Measurements from ENCODE around the gene AHI1. TPM values are rescaled to one million over a fixed set of nuclear protein-coding genes. Genes with fewer than 3 reads are reported as not detected.

The AHI1 gene
- total and polyA plus RNA-seq, 3 donors from 2014 or later, result 33.9 to 93.1 (median 56.4) TPM

GRCh38 chr6:135393289-135393688 is 104.3 kb downstream of the AHI1 start:
- Histone ChIP-seq H3K27me3 (no peaks in the 10 kb centered on the region), H3K27ac (no peak overlapping the region), H3K4me1 (no peaks in the 10 kb centered on the region), H3K9me3 (no peaks in the 10 kb centered on the region), H3K4me3 (no peak overlapping the region), H3K36me3 (ENCODE audit: low read depth, missing control alignments) (no peaks in the 10 kb centered on the region)
- 52 to 64% methylated on average over 2 of the region's 2 CpGs for WGBS, 2 donors
- intact Hi-C loops (cut with DNase I; ENCODE audit: low total_unique reads), result no loop called here
- no peak for DNase-seq
- TF ChIP-seq CTCF (IDR thresholded peaks at IDR 0.05), result no peak
- no peak for TF ChIP-seq POLR2A (IDR thresholded peaks at IDR 0.05)

GRCh38 chr6:135390458-135390857 is 107.1 kb downstream of the AHI1 start:
- WGBS, 2 donors, result 96 to 97% methylated on average over 4 of the region's 4 CpGs
- H3K27me3 ChIP-seq, result no peaks in the 10 kb centered on the region
- intact Hi-C loops (cut with DNase I; ENCODE audit: low total_unique reads), result no loop called here
- H3K4me3 ChIP-seq, result no peak overlapping the region
- no peaks in the 10 kb centered on the region for H3K36me3 ChIP-seq (ENCODE audit: low read depth, missing control alignments)
- H3K27ac ChIP-seq, result no peak overlapping the region
- no peaks in the 10 kb centered on the region for H3K4me1 ChIP-seq
- TF ChIP-seq POLR2A (IDR thresholded peaks at IDR 0.05) (no peak), CTCF (IDR thresholded peaks at IDR 0.05) (no peak)
- no peaks in the 10 kb centered on the region for H3K9me3 ChIP-seq
- DNase-seq, result no peak

GRCh38 chr6:135385299-135385698 is 112.2 kb downstream of the AHI1 start:
- TF ChIP-seq POLR2A (IDR thresholded peaks at IDR 0.05), result no peak
- TF ChIP-seq CTCF (IDR thresholded peaks at IDR 0.05), result no peak
- intact Hi-C loops (cut with DNase I; ENCODE audit: low total_unique reads), result no loop called here
- H3K4me3 ChIP-seq, result no peak overlapping the region
- H3K36me3 ChIP-seq (ENCODE audit: low read depth, missing control alignments), result no peaks in the 10 kb centered on the region
- no peak overlapping the region for H3K27ac ChIP-seq
- WGBS, 2 donors, result 52 to 63% methylated on average over 2 of the region's 2 CpGs
- no peaks in the 10 kb centered on the region for H3K4me1 ChIP-seq
- no peaks in the 10 kb centered on the region for H3K9me3 ChIP-seq
- no peak for DNase-seq
- H3K27me3 ChIP-seq, result no peaks in the 10 kb centered on the region

- H3K4me1 ChIP-seq, result no peaks in the 10 kb centered on the region
- intact Hi-C loops (cut with DNase I; ENCODE audit: low total_unique reads), result no loop called here
- no peaks in the 10 kb centered on the region for H3K27me3 ChIP-seq
- no peaks in the 10 kb centered on the region for H3K9me3 ChIP-seq
- no peaks in the 10 kb centered on the region for H3K36me3 ChIP-seq (ENCODE audit: low read depth, missing control alignments)
- no peak for DNase-seq
- no peak overlapping the region for H3K27ac ChIP-seq
- H3K4me3 ChIP-seq, result no peak overlapping the region
- WGBS, 2 donors, result 85 to 90% methylated on average over 3 of the region's 3 CpGs
- no peak for TF ChIP-seq POLR2A (IDR thresholded peaks at IDR 0.05)
- TF ChIP-seq CTCF (IDR thresholded peaks at IDR 0.05), result no peak
These were observed 113.8 kb downstream of the AHI1 start for GRCh38 chr6:135383766-135384165.

GRCh38 chr6:135383301-135383700 is 114.2 kb downstream of the AHI1 start:
- Histone ChIP-seq H3K27me3 (no peaks in the 10 kb centered on the region), H3K4me1 (no peaks in the 10 kb centered on the region), H3K36me3 (ENCODE audit: low read depth, missing control alignments) (no peaks in the 10 kb centered on the region), H3K4me3 (no peak overlapping the region), H3K27ac (no peak overlapping the region), H3K9me3 (no peaks in the 10 kb centered on the region)
- intact Hi-C loops (cut with DNase I; ENCODE audit: low total_unique reads), result no loop called here
- 80 to 89% methylated on average over 2 of the region's 2 CpGs for WGBS, 2 donors
- no peak for TF ChIP-seq POLR2A (IDR thresholded peaks at IDR 0.05)
- TF ChIP-seq CTCF (IDR thresholded peaks at IDR 0.05), result no peak
- no peak for DNase-seq

Measured in testis (tissue), 3 donors.